ENCODE data around the gene GNG2. TPM values are rescaled to one million over a fixed set of nuclear protein-coding genes. Genes with fewer than 3 reads are reported as not detected.

The GNG2 gene
- total and polyA plus RNA-seq, 10 of the 15 experiments (the other 5 are each of a cell fraction or from before 2014, with no cell fraction given) = 31.6 to 114 (median 66.4) TPM

DNA sequence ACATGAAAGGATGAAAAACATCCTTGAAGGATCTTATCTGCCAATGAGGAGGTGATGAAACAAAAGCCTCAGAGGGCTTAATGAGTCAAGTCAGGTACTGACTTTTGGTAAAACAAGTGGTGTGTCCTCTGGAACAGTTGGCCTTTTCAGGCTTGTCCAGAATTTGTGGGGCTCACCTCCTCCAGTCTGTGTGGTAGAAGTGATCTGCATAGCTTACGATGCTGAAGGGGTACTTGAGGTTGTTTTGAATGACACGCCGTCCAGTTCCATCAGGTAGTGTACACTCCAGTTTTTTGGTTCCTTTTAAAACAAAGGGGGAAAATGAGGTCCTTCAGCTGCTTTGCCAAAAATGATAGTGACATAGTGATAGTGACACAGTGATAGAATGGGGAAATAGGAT, 145.9 kb downstream of the GNG2 start:
- BruUV-seq (replicated peaks) = no TSS peak
- Histone ChIP-seq H3K4me2 (ENCODE audit: control insufficient read depth, insufficient read depth) (no peak overlapping the region), H3K36me3 (ENCODE audit: control insufficient read depth in 2 of 2, insufficient read depth in 2 of 2, low read length in 1 of 2) (peaks cover 19 to 56% of the 10 kb centered on the region in 2 experiments), H3K27me3 (replicated peaks in 1 of 2; ENCODE audit: control insufficient read depth in 2 of 2, insufficient read depth in 2 of 2, low read length in 1 of 2) (no peaks in the 10 kb centered on the region), H3K9ac (ENCODE audit: control insufficient read depth, insufficient read depth, low read length) (no peak overlapping the region), H3K79me2 (ENCODE audit: control insufficient read depth, insufficient read depth, low read length) (no peaks in the 10 kb centered on the region), H3K9me3 (replicated peaks; ENCODE audit: control insufficient read depth, insufficient read depth, low read length) (no peaks in the 10 kb centered on the region), H2AFZ (ENCODE audit: control insufficient read depth, low read depth, low read length) (no peak overlapping the region), H3K27ac (ENCODE audit: control insufficient read depth, insufficient read depth) (no peak overlapping the region), H3K4me1 (ENCODE audit: control insufficient read depth, insufficient read depth, low read length) (no peaks in the 10 kb centered on the region), H3K4me3 (no peak overlapping the region), H4K20me1 (ENCODE audit: control insufficient read depth, insufficient read depth) (no peaks in the 10 kb centered on the region; the same call in 1 of the 2 replicates)
- DNase-seq (ENCODE audit: low read depth, low spot score) (no peak), ATAC-seq (no peak), FAIRE-seq (no peak)
- SMC1A ChIA-PET (ENCODE audit: uncharacterized antibody, unreplicated experiment) = interaction anchor here (0.5 to 6.1 kb wide), 6 partner anchors 12 to 323 kb away, joined by 3 to 33 read pairs (median 3); no protein-coding TSS in a partner anchor
- POLR2A ChIA-PET = no interaction called here
- intact Hi-C loops (cut with micrococcal nuclease; ENCODE audit: unreplicated experiment) (no loop called here), in situ Hi-C loops (cut with MboI) (no loop called here)
- 96% methylated on average over 3 of the region's 3 CpGs for WGBS (ENCODE audit: insufficient coverage, insufficient replicate concordance, low lambda C conversion rate, missing lambda C conversion rate)
- RAD21 ChIA-PET (ENCODE audit: unreplicated experiment) = no interaction called here
- CTCF ChIA-PET = interaction anchor here (1.0 to 4.3 kb wide), 4 partner anchors 10 to 90 kb away, joined by 3 to 24 read pairs (median 6); no protein-coding TSS in a partner anchor
- TF ChIP-seq SREBF2 (IDR thresholded peaks at IDR 0.05; ENCODE audit: low read length) (no peak), POLR2AphosphoS5 (IDR thresholded peaks at IDR 0.05; ENCODE audit: low read length) (no peak), SIX5 (IDR thresholded peaks at IDR 0.05; ENCODE audit: low read depth, low read length, severe bottlenecking) (no peak), SREBF1 (IDR thresholded peaks at IDR 0.05; ENCODE audit: low read length) (no peak), MXI1 (IDR thresholded peaks at IDR 0.05; ENCODE audit: low read depth, low read length) (no peak), RELA (IDR thresholded peaks at IDR 0.05; ENCODE audit: borderline replicate concordance, partially characterized antibody) (no peak), CREM (IDR thresholded peaks at IDR 0.05; ENCODE audit: low read depth) (no peak), CREB1 (IDR thresholded peaks at IDR 0.05; ENCODE audit: low read depth) (no peak), TARDBP (IDR thresholded peaks at IDR 0.05; ENCODE audit: borderline replicate concordance) (no peak), RUNX3 (IDR thresholded peaks at IDR 0.05; ENCODE audit: low read length) (no peak), NFXL1 (IDR thresholded peaks at IDR 0.05; ENCODE audit: borderline replicate concordance) (no peak), SMAD5 (IDR thresholded peaks at IDR 0.05; ENCODE audit: low read depth) (no peak), POLR2AphosphoS2 (IDR thresholded peaks at IDR 0.05; ENCODE audit: low read depth, low read length) (no peak), NR2C2 (IDR thresholded peaks at IDR 0.05; ENCODE audit: borderline replicate concordance, control insufficient read depth, insufficient read length, low read depth) (no peak)
- TF ChIP-seq, protein P1, sequence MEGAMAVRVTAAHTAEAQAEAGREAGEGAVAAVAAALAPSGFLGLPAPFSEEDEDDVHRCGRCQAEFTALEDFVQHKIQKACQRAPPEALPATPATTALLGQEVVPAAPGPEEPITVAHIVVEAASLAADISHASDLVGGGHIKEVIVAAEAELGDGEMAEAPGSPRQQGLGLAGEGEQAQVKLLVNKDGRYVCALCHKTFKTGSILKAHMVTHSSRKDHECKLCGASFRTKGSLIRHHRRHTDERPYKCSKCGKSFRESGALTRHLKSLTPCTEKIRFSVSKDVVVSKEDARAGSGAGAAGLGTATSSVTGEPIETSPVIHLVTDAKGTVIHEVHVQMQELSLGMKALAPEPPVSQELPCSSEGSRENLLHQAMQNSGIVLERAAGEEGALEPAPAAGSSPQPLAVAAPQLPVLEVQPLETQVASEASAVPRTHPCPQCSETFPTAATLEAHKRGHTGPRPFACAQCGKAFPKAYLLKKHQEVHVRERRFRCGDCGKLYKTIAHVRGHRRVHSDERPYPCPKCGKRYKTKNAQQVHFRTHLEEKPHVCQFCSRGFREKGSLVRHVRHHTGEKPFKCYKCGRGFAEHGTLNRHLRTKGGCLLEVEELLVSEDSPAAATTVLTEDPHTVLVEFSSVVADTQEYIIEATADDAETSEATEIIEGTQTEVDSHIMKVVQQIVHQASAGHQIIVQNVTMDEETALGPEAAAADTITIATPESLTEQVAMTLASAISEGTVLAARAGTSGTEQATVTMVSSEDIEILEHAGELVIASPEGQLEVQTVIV (IDR thresholded peaks at IDR 0.05; ENCODE audit: borderline replicate concordance, partially characterized antibody) = no peak
- TF ChIP-seq, protein P2, sequence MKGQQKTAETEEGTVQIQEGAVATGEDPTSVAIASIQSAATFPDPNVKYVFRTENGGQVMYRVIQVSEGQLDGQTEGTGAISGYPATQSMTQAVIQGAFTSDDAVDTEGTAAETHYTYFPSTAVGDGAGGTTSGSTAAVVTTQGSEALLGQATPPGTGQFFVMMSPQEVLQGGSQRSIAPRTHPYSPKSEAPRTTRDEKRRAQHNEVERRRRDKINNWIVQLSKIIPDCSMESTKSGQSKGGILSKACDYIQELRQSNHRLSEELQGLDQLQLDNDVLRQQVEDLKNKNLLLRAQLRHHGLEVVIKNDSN (IDR thresholded peaks at IDR 0.05; ENCODE audit: borderline replicate concordance, extremely low read length, insufficient read depth, low read depth, low read length) = no peak
- TF ChIP-seq, protein P3, sequence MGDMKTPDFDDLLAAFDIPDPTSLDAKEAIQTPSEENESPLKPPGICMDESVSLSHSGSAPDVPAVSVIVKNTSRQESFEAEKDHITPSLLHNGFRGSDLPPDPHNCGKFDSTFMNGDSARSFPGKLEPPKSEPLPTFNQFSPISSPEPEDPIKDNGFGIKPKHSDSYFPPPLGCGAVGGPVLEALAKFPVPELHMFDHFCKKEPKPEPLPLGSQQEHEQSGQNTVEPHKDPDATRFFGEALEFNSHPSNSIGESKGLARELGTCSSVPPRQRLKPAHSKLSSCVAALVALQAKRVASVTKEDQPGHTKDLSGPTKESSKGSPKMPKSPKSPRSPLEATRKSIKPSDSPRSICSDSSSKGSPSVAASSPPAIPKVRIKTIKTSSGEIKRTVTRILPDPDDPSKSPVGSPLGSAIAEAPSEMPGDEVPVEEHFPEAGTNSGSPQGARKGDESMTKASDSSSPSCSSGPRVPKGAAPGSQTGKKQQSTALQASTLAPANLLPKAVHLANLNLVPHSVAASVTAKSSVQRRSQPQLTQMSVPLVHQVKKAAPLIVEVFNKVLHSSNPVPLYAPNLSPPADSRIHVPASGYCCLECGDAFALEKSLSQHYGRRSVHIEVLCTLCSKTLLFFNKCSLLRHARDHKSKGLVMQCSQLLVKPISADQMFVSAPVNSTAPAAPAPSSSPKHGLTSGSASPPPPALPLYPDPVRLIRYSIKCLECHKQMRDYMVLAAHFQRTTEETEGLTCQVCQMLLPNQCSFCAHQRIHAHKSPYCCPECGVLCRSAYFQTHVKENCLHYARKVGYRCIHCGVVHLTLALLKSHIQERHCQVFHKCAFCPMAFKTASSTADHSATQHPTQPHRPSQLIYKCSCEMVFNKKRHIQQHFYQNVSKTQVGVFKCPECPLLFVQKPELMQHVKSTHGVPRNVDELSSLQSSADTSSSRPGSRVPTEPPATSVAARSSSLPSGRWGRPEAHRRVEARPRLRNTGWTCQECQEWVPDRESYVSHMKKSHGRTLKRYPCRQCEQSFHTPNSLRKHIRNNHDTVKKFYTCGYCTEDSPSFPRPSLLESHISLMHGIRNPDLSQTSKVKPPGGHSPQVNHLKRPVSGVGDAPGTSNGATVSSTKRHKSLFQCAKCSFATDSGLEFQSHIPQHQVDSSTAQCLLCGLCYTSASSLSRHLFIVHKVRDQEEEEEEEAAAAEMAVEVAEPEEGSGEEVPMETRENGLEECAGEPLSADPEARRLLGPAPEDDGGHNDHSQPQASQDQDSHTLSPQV (IDR thresholded peaks at IDR 0.05) = no peak
- TF ChIP-seq, protein P4, sequence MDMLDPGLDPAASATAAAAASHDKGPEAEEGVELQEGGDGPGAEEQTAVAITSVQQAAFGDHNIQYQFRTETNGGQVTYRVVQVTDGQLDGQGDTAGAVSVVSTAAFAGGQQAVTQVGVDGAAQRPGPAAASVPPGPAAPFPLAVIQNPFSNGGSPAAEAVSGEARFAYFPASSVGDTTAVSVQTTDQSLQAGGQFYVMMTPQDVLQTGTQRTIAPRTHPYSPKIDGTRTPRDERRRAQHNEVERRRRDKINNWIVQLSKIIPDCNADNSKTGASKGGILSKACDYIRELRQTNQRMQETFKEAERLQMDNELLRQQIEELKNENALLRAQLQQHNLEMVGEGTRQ (IDR thresholded peaks at IDR 0.05; ENCODE audit: borderline replicate concordance, low read depth, low read length) = no peak
